Measurements from ENCODE around the gene TSR1. TPM values are rescaled to one million over a fixed set of nuclear protein-coding genes. Genes with fewer than 3 reads are reported as not detected.

Gene TSR1
- total RNA-seq, 1 donor: 42.0 TPM

- Histone ChIP-seq H3K36me3 (ENCODE audit: insufficient read depth, low read length) (no peaks in the 10 kb centered on the region), H3K27me3 (ENCODE audit: insufficient read depth, low read length) (no peaks in the 10 kb centered on the region), H2AFZ (ENCODE audit: low read length) (no peak overlapping the region), H3K4me1 (ENCODE audit: insufficient read depth, low read length) (peaks cover 10% of the 10 kb centered on the region), H3K4me3 (ENCODE audit: insufficient read depth, low read length) (no peak overlapping the region), H3K9me3 (ENCODE audit: low read depth, low read length) (no peaks in the 10 kb centered on the region), H3K79me2 (ENCODE audit: insufficient read depth, low read length) (no peaks in the 10 kb centered on the region), H3K27ac (ENCODE audit: low read depth, low read length) (no peak overlapping the region), H4K20me1 (ENCODE audit: insufficient read depth, low read length) (peaks cover 27% of the 10 kb centered on the region), H3K4me2 (ENCODE audit: insufficient read depth, low read length) (no peak overlapping the region)
- no peak for TF ChIP-seq CTCF (IDR thresholded peaks at IDR 0.05; ENCODE audit: extremely low read depth, low read depth, low read length)
- DNase-seq (ENCODE audit: insufficient read length, low spot score, missing footprints): peak; percentile 27
Observed at GRCh38 chr17:2357931-2358434, 21.7 kb upstream of the TSR1 start.

GRCh38 chr17:2357237-2357636 lies 21.0 kb upstream of the TSR1 start:
- Histone ChIP-seq H3K4me2 (ENCODE audit: insufficient read depth, low read length) (no peak overlapping the region), H3K4me1 (ENCODE audit: insufficient read depth, low read length) (peaks cover 10% of the 10 kb centered on the region), H3K27ac (ENCODE audit: low read depth, low read length) (no peak overlapping the region), H3K27me3 (ENCODE audit: insufficient read depth, low read length) (no peaks in the 10 kb centered on the region), H3K79me2 (ENCODE audit: insufficient read depth, low read length) (no peaks in the 10 kb centered on the region), H3K9me3 (ENCODE audit: low read depth, low read length) (no peaks in the 10 kb centered on the region), H4K20me1 (ENCODE audit: insufficient read depth, low read length) (peaks cover 30% of the 10 kb centered on the region), H3K36me3 (ENCODE audit: insufficient read depth, low read length) (no peaks in the 10 kb centered on the region), H3K4me3 (ENCODE audit: insufficient read depth, low read length) (no peak overlapping the region), H2AFZ (ENCODE audit: low read length) (no peak overlapping the region)
- DNase-seq (ENCODE audit: insufficient read length, low spot score, missing footprints): no peak
- TF ChIP-seq CTCF (IDR thresholded peaks at IDR 0.05; ENCODE audit: extremely low read depth, low read depth, low read length): no peak

GRCh38 chr17:2354311-2354710 lies 18.1 kb upstream of the TSR1 start:
- Histone ChIP-seq H3K27ac (ENCODE audit: low read depth, low read length) (no peak overlapping the region), H3K27me3 (ENCODE audit: insufficient read depth, low read length) (no peaks in the 10 kb centered on the region), H3K9me3 (ENCODE audit: low read depth, low read length) (no peaks in the 10 kb centered on the region), H3K4me3 (ENCODE audit: insufficient read depth, low read length) (no peak overlapping the region), H3K36me3 (ENCODE audit: insufficient read depth, low read length) (no peaks in the 10 kb centered on the region), H2AFZ (ENCODE audit: low read length) (no peak overlapping the region), H3K4me2 (ENCODE audit: insufficient read depth, low read length) (no peak overlapping the region), H3K79me2 (ENCODE audit: insufficient read depth, low read length) (no peaks in the 10 kb centered on the region), H4K20me1 (ENCODE audit: insufficient read depth, low read length) (peaks cover 22% of the 10 kb centered on the region), H3K4me1 (ENCODE audit: insufficient read depth, low read length) (peaks cover 5% of the 10 kb centered on the region)
- peak; percentile 3 for DNase-seq (ENCODE audit: insufficient read length, low spot score, missing footprints)
- no peak for TF ChIP-seq CTCF (IDR thresholded peaks at IDR 0.05; ENCODE audit: extremely low read depth, low read depth, low read length)

- no peak overlapping the region for H2AFZ ChIP-seq (ENCODE audit: low read length)
- H4K20me1 ChIP-seq (ENCODE audit: insufficient read depth, low read length): peaks cover 16% of the 10 kb centered on the region
- DNase-seq (ENCODE audit: insufficient read length, low spot score, missing footprints): no peak
- no peaks in the 10 kb centered on the region for H3K27me3 ChIP-seq (ENCODE audit: insufficient read depth, low read length)
- peaks cover 12% of the 10 kb centered on the region for H3K4me1 ChIP-seq (ENCODE audit: insufficient read depth, low read length)
- no peaks in the 10 kb centered on the region for H3K79me2 ChIP-seq (ENCODE audit: insufficient read depth, low read length)
- H3K4me2 ChIP-seq (ENCODE audit: insufficient read depth, low read length): no peak overlapping the region
- TF ChIP-seq CTCF (IDR thresholded peaks at IDR 0.05; ENCODE audit: extremely low read depth, low read depth, low read length): no peak
- H3K36me3 ChIP-seq (ENCODE audit: insufficient read depth, low read length): no peaks in the 10 kb centered on the region
- H3K27ac ChIP-seq (ENCODE audit: low read depth, low read length): no peak overlapping the region
- no peaks in the 10 kb centered on the region for H3K9me3 ChIP-seq (ENCODE audit: low read depth, low read length)
- no peak overlapping the region for H3K4me3 ChIP-seq (ENCODE audit: insufficient read depth, low read length)
Observed at GRCh38 chr17:2351269-2351668, 15.0 kb upstream of the TSR1 start.

All from osteoblast (primary cell).